Stimulated activated CD4-positive, alpha-beta T cell treated with anti-CD3 and anti-CD28 coated beads, Interleukin-15, amount 100 ng/mL, for 24 hours (primary cell): Measurements from ENCODE around the gene LSM3.

Experiments
- DNase-seq: peaks from one replicate; pipeline ENCODE4 v3.0.0-alpha.2; 2020

Gene LSM3

DNA sequence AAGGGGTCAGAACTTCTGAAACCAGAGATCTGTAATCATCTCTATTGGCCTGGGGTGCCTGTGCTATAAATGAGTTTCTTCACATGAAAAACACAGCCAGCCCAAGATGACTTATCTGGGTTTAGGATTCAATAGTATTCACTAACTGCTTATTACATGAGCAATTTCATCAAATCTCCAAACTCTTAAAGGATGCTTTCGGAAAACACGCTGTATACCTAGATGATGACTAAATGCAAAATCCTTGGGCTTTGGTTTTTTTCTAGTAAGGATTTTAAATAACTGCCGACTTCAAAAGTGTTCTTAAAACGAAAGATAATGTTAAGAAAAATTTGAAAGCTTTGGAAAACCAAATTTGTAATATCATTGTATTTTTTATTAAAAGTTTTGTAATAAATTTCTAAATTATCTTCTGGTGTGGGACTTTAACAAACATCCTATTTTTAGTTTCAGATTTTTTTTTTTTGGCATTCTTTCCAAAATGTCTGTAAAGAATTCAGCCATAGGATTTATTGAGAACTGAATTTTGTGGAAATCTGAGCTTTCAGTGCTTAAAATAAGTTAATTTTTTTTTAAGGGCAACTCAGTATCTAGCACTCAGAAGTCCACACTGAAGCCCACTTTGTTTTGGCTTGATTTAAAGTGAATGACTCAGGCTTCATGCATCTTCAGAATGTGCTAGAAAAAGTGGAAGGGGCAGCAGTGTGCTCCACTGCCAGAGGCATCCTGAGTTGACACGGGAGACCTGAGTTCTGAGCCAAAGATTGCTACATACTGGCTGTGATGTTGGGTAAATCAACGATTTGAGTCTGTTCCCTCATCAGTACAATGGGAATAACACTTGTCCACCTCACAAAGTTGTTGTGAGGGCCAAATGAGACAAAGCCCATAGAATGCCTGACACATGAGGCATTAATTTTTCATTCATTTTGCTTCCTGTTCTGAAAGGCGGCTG is 35.1 kb upstream of the LSM3 start:
- no peak for DNase-seq

DNA sequence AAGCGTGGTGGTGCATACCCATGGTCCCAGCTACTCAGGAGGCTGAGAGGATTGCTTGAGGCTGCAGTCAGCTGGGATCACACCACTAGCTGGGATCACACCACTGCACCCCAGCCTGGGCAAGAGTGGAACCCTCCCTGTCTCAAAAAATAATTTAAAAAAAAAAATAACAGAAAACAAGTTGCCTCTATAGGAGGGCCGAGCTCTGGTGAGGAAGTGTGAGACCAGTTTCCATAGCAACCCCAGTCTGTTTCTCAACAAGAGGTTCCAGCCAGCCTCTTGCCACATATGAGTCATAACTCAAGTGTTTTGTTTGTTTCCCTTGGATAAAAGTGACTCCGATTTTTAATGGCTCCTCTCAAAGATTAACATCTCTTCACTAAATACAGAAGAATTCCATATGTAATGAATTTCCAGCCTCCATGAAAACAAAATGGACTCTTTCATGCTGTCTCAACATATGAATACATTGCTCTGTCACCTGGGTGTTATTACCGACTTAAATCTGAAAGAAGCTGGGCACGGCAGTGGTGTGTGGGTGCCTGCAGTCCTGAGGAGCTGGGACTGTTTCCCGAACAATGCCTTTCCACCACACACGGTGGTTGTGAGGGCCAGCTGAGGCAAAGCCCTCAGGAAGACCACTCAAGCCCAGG is 34.1 kb upstream of the LSM3 start:
- DNase-seq: peak; percentile 58

DNA sequence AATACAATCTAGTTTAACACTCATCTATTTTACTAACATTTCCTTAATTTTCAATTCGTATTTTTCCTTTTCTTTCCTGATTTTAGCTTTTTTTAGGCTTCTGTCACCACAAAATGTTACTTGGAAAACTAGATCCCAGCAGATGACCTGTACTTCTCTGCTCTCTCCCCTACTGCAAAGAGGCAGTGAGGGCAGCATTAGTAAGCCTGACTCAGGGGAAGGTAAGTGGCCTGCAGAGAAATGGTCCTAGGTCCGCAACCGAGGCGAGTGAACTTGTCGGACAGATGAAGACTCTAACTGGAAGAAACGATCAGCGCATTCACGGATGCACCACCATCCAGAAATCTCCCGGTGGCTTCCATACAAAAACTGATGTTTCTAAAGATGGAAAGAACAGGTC is 33.4 kb upstream of the LSM3 start:
- DNase-seq: no peak

DNA sequence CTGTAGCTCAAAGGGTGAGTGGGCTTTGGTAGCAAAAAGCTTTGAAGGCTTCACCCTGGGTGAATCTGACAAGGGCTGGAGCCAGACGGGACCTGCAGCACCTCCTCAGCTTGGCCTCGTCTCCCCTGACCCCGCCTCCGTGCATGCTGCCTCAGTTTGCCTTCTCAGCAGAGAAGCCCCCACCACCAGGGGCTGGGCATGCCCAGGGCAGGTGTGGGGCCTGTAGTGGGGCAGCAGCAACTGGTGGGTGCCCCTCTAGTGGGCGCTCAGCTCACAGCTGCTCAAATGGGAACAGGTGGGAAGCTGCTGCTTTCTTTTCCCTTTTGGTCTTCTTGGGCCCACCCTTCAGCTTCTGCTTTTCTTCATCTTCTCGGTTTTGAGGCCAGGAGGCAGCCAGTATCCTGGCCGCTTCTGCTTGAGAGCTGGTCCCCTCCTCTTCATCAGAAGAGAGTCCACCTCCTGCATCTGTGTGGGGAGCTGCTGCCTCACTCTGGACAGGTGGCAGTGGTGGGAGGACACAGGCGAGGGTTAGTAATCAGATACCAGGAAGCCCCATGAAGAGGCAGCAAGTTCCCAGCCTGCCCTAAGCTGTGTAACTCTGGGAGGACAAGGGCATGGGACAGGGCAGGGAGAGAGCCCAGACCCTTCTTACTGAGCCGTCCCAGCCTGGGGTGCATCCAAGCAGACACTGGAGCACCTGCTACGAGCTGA is 32.8 kb upstream of the LSM3 start:
- no peak for DNase-seq

DNA sequence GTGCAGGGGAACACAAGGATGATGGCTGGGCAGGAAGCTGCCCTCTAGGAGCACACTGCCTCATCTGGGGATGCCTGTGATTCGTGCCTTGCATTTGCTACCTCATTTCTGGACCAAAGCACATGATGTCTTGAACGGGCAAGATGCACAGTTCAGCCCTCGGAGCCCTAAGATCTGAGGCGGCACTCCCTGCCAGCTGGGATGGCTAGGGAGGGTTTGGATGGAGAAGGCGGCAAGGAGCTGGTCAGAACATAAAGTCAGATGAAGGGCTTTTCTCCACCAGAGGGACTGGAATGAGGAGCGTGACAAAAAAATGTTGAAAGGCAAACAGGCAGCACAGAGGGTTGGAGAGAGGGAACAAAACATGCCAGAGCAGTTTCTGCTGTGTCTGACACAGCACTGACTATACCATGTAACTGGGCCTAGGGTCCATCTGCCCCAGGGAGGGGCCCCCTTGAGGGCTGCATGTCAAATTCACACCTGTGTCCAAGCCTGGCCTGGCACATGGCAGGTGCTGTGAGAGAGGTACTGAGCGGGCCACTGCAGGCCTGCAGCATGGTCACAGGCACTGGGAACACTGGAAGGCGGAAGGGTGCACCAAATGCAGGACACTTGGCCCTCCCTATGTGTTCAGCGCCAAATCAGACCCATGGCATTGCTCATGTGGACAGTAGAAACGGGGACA is 32.1 kb upstream of the LSM3 start:
- DNase-seq: no peak

DNA sequence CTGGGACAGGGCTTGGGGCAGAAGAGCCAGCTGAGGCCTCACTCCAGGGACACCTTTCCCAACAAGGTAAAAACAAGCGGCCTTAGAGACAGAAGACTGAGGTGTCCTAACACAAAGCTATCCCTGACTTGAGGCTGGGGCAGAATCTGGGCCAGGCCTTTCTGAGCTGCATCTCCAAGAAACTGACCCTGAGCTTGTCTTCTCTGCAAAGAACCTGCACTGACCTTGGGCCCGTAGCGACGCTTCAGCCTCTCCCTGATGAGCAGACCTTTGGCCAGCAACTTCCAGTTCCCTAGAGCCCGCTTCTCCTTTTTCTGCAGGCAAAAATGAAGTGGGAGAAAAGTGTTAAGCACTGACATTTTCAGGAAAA is 31.6 kb upstream of the LSM3 start:
- DNase-seq: no peak

DNA sequence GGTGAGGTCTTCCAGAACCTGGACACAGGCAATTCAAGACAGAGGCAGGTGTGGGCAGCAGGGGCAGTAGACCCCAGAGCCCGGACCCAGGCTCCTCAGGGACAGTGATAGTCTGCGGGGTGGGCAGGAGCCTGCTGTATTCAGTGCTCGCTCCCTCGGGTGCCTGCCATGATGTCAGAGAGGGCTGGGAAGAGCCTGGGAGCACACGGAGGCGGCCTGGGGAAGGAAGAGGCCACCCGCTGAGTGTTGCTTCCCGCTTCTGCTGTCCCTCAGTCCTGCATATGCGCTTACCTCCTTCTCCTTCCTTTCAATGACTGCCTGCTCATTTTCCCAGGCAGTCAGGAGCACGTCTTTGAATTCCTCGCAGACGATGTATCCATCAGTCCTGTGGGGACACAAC is 31.0 kb upstream of the LSM3 start:
- no peak for DNase-seq

DNA sequence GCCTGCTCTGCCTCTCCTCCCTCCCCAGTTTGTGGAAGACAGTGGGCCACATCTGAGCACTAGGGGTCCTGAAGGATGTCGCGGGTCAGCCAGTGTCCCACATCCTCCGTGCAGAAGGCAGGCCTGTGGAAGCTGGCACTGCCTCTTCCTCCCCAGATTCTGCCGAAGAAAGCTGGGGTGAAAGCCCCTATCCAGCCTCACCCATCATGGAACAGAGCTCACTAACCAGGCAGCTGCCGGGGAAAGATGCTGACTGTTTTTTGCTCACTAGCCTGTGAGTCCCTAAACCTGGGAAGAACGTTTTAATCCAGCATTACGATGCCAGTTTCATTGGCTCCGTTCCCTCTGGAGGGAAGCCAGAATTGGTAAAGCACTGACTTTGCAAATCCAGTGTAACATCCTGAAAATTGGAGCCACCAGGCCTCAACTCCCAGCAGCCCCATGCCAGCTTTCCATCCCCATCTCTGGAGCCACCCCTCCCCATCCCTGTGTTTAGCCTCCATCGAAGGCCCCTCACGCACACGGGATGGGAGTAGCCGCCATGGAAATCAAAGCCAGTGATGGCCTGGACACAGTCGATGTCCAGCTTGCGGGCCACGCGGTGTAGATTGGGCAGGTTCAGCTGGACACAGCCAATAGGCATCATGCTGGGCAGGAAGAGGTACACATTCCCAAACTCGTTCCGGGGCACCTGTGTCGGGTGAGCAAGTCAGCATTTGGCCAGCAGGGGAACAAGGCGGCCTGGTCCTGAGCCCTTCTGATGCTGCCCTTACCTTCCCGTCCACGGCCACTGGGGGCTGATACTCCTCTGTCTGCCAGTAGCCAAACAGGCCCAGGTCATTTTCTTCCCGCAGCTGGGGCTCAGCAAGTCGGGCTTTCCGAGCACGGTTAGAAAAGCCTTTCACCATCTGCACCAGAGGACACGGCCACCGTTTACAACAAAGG is 30.3 kb upstream of the LSM3 start:
- DNase-seq: no peak

DNA sequence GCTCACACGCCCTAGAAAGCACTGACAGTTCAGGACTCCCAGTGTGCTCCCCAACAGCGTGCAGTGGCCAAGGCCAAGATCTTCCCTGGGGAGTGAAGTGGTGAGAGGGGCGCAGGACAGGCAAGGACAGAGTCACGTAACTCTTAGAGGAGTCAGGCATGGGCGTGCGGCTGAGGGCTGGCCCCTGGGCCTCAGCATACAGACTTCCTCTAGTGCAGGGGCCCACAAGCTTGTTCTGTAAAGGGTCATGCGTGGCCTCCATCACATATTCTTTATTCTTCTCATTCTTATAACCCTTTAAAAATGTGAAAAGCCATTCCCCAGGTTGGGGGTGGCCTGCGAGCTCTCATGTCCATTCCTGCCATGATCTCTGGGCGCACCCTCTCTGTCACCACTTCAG is 28.5 kb upstream of the LSM3 start:
- no peak for DNase-seq

DNA sequence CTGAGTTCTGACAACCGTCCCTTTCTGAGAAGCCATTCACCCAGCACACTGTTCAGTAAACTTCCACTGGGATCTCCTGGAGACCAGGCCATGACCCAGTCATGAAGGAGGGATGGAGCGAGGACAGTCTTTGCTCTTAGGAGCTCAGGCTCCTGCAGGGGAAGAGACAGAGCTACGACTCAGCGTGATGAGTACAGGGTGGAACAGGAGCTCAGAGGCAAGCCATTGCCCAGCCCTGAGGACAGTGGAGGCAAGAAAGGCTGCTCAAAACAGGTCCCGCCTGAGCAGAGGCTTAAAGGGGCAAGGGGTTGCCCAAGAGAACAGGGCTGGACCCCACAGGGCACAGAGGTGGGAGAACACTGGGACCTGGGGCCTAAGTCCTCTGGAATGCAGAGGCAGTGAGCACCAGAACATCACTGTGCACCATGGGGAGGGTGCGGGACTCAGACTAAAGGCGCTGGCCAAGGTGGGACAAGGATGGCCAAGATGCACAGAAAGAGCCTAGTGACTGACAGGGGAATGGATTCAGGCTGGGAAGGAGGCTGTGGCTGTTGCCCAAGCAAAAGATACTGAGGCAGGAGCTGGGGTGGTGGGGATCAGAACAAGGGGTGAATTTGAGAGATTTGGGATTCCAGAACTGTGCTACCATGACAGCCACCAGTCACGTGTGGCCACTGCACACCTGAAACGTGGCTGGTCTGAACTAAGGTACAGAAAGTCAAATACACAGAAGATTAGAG is 28.0 kb upstream of the LSM3 start:
- no peak for DNase-seq

DNA sequence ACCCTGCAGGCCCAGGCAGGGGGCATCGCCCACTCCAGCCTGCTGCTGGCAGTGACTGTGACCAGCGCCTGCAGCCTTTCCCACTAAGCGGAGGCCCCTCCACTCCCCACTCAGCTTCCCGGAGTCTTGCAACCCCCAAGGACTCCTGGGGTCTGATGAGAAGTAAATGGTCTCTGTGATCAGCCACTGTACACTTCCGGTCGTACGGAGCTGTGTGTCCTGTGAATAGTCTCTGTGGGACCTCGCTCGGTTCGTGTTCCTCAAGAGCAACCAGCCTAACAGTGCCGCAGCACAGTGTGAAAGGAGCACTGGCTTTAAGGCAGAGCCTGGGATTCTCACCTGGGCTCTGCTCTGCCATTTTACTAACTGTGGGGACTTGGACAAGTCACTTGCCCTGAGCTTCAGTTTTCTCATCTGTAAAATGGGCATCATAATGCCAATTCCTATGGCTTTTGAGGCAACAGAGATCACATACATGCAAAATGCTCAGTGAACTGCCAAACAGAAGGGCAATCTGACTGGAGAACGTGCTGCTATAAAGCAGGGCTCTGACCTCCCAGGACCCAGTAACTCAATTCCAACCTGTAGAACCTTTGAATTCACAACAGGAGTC is 27.0 kb upstream of the LSM3 start:
- no peak for DNase-seq

DNA sequence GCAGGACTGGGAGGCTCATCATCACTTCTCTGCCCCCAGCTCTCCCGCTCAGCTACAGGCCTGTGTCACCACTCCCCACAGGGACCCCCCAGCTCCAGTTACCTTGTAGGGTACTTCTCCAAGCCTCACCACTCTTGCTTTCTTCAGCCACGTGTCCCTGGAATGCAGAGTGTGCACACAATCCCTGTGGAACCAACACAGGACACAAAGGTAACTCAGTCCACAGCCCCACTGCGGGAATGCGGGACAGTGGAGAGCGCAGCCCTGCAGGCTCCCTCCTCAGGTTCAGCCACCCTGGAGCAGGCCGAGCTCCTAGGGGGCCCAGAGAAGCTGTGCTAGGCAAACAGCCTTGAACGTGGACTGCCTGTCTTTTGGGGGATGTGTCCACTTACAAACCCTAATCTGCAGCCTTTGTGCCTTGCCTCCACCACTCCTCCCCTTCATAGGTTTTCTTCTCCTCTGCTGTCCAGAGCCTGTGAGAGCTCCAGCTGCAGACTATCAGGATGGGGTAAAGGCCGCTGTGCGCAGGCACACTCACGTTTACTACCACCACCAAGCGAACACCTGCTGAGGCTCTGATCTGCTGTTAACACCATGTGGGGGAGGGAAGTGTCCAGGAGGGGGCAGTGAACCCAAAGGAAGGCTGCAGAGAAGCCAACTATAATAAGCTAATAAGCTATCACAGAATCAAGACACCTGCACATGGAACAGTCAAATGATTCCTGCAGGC is 26.2 kb upstream of the LSM3 start:
- DNase-seq: no peak

DNA sequence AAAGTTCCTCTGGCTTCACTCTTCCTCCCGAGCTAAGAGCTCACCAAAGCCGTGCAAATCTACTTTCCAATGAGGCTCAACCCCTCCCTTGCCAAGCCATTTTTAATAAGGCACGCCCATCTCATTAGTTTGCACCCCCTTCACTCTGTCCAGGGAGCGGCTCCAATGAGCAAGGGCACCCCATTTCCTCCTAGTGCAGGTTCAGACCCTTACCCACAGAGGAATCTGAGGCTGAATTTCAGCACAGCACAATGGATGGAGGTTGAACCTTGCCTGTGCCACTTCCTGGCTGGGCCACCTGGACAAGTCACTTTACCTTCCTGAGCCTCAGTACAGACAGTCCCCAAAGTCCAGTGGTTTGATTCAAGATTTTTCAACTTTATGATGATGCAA is 25.7 kb upstream of the LSM3 start:
- no peak for DNase-seq

DNA sequence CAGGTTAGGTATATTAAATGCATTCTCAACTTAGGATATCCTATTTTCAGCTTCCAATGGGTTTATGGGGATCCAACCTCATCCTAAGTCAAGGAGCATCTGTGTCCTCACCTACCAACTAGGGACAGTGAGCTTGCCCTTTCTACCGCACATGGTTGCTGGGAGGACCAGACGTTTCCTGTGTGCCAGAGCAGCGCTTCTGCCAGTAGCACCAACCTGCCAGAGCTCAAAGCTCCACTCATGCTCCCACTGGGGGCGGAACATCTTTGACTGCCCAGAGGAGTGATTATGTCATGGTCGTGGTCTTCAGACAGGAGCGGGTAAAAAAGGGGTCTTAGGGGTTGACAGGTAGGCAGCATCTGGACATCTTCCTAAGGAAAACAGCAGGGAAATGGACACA is 25.0 kb upstream of the LSM3 start:
- no peak for DNase-seq

DNA sequence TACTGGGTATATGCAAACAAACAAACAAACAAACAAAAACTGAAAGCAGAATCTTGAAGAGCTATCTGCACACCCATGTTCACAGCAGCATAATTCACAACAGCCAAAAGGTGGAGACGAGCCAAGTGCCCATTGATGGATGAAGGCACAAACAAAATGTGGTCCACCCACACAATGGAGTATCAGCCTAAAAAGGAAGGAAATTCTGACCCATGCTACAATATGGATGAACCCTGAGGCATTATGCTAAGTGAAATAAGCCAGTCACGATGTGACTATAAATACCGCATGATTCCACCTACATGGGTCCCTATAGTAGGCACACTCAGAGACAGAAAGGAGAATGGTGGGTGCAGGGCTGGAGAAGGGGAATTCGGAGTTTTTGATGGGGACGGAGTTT is 24.3 kb upstream of the LSM3 start:
- DNase-seq: no peak

DNA sequence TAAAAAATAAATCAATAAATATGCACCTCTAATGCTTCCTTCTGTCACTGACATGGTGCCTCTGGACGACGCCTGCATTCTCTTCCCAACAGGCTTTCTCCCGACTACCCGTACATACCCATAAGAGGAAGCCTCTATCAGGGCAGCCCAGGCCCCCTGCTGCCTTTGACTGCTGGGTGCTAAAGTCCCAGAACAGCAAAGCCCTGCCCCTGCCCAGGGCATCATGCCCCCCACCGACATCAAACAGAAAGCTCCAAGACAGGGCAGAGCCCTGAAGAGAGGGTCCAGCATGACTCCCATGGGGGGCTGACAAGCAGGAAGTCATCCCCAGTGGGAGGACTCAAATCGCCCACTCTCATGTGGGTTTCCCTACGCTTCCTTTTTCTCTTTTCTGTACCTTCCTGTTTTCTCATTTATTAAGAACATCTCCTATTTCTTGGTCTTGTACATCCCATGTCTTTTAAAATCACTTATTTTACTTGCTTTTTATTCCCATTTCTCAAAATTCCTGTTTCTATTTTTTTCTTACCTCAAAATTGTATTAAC is 23.6 kb upstream of the LSM3 start:
- no peak for DNase-seq

DNA sequence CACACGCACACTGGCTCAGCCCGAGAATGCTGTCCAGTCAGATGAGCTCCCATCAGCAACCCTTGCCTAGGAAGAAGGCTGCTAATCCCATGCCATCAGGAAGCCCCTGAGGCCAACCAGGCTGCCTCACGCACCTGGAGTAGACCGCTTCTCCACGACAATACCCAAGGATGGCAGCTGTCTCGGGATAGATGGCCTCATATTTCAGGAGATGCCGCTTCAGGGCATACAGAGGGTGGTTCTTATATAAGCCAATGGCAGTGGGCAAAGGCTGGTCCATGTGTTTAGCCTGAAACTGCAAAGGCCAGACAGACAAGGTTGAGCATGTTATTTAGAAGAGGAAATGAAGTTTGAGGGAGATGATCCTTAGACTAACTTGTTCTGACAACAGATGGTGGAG is 22.4 kb upstream of the LSM3 start:
- DNase-seq: no peak

DNA sequence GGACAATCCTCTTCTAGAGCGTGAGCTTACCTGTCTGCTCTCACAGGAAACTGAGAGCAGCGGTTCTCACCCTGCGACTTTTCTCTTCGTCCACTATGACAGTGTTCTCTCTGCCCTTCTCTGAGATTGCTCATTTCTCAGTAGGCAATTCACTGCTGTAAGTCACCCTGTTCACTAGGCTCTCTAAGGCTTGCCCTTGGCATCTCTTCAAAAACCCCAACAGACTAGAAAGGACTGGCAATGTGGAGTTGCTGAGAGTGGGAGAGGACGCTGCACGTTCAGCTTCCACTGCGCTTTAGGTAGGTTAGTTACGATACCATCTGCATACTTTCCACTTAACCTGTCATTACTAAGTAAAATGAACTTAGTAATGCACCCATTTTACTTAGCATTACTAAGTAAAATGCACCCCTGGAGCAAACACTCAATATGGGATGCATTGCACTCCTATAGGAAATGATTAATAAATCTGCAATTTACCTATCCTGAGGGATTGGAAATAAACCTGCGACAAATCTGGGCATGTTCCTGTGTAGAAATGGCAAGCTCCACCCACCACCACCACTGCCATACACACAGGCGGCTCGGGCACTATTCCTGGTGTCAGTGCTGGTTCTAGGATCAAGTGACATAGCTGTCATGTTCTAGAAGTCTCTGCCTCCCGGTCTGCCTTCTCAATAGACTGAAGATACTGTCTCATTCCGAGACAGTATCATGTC is 21.6 kb upstream of the LSM3 start:
- DNase-seq: no peak

DNA sequence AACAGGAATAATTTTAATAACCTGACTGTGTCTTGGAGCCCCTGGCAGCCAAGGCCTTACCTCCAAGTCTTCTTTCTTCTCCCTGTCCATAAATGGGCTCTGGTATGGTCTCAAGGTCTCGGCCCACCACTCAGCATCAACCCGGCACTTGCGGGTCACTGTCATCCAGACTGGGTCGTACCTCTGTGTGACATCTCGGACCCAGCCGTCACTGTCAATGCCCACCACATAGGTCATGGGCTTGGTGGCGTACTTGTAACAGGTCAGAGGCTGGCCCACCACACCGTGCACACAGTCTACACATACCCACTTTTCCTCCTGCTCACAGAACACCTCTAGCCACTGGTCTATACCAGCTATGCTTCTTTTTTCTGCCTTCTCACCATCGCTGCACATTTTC is 20.7 kb upstream of the LSM3 start:
- no peak for DNase-seq
